K562 (cell line): ENCODE results near the gene NISCH. TPM values are rescaled to one million over a fixed set of nuclear protein-coding genes. Genes with fewer than 3 reads are reported as not detected.

ENCODE experiments used
- CGGBP1 ChIP-seq: fragments of 250-450 bp; sonication (Bioruptor Pico); IDR thresholded peaks from 2 replicates; pipeline ENCODE4 v1.9.0; 2021; ENCODE audit warnings: mild to moderate bottlenecking
- DPF2 ChIP-seq: fragments of 450-650 bp; IDR thresholded peaks from 2 replicates; pipeline ENCODE4 v1.6.1; 2016
- FOSL1 ChIP-seq: fragments of 200-800 bp; sonication (Bioruptor generic); conservative IDR thresholded peaks from 2 replicates; pipeline ENCODE4 v1.6.1; 2016; ENCODE audit warnings: missing genetic modification characterization, missing compliant biosample characterization
- GTF2E2 ChIP-seq: fragments of 200-800 bp; sonication (Bioruptor generic); IDR thresholded peaks from 2 replicates; pipeline ENCODE4 v1.6.1; 2016; ENCODE audit warnings: missing genetic modification characterization, missing compliant biosample characterization
- HNRNPLL ChIP-seq: fragments of 200-400 bp; formaldehyde crosslinking; IDR thresholded peaks from 2 replicates; pipeline ENCODE4 v1.6.1; 2017; ENCODE audit warnings: low read length, low read depth, mild to moderate bottlenecking; ENCODE audit not compliant: poor library complexity, severe bottlenecking
- IFI16 ChIP-seq: fragments of 250-450 bp; sonication (Bioruptor Pico); IDR thresholded peaks from 2 replicates; pipeline ENCODE4 v2.1.2; 2022; ENCODE audit warnings: mild to moderate bottlenecking, inconsistent platforms
- MCM3 ChIP-seq: fragments of 450-650 bp; IDR thresholded peaks from 2 replicates; pipeline ENCODE4 v1.6.1; 2016
- MTA1 ChIP-seq: fragments of 450-650 bp; IDR thresholded peaks from 2 replicates; pipeline ENCODE4 v1.6.1; 2017; ENCODE audit warnings: borderline replicate concordance
- MYNN ChIP-seq, 2 experiments: sonication (generic); formaldehyde crosslinking in 1 of 2; IDR thresholded peaks; 2 replicates each; pipeline versions ENCODE4 v1.5.0 to v1.6.1; 2016 to 2020; ENCODE audit warnings: antibody characterized with exemption in 1 of 2, missing genetic modification reagents in 1 of 2
- NEUROD1 ChIP-seq: fragments of 150-350 bp; IDR thresholded peaks from 2 replicates; pipeline ENCODE4 v1.6.1; 2014; ENCODE audit warnings: borderline replicate concordance, low read length, low read depth; ENCODE audit not compliant: partially characterized antibody
- RFX1 ChIP-seq: fragments of 450-650 bp; IDR thresholded peaks from 2 replicates; pipeline ENCODE4 v1.6.1; 2016; ENCODE audit warnings: mild to moderate bottlenecking, moderate library complexity
- XRCC5 ChIP-seq: fragments of 200-400 bp; formaldehyde crosslinking; IDR thresholded peaks from 2 replicates; pipeline ENCODE4 v1.6.1; 2017; ENCODE audit warnings: low read depth, mild to moderate bottlenecking, low read length
- ZC3H11A ChIP-seq: IDR thresholded peaks from 2 replicates; pipeline ENCODE4 v1.6.1; 2012; ENCODE audit warnings: low read depth, low read length, improper control_type of control experiment
- ZNF445 ChIP-seq: fragments of 250-450 bp; sonication (Bioruptor Pico); IDR thresholded peaks from 2 replicates; pipeline ENCODE4 v1.4.0; 2020; ENCODE audit warnings: low read depth, mild to moderate bottlenecking, moderate library complexity
- ZNF586 ChIP-seq: fragments of 450-650 bp; formaldehyde crosslinking; conservative IDR thresholded peaks from 2 replicates; pipeline ENCODE4 v1.4.0; 2020; ENCODE audit warnings: mild to moderate bottlenecking, moderate library complexity
- ZNF639 ChIP-seq, 2 experiments: fragments of 200-800 bp in 1 of 2; sonication (Bioruptor generic) in 1 of 2; sonication (generic) in 1 of 2; formaldehyde crosslinking in 1 of 2; IDR thresholded peaks in 1 of 2; conservative IDR thresholded peaks in 1 of 2; 2 replicates each; pipeline versions ENCODE4 v1.5.0 to v1.6.1; 2016 to 2020; ENCODE audit warnings: missing compliant biosample characterization in 1 of 2, missing genetic modification characterization in 1 of 2, missing genetic modification reagents in 1 of 2
- ZNF717 ChIP-seq: fragments of 250-450 bp; sonication (Bioruptor Pico); IDR thresholded peaks from 2 replicates; pipeline ENCODE4 v1.5.0; 2021
- ZNF764 ChIP-seq: fragments of 250-450 bp; sonication (Bioruptor Pico); IDR thresholded peaks from 2 replicates; pipeline ENCODE4 v1.4.0; 2020; ENCODE audit warnings: low read depth, mild to moderate bottlenecking, moderate library complexity
- polyA plus RNA-seq, 8 experiments: library from polyadenylated mRNA; depleted of rRNA in 4 of 8; stranded (reverse) in 5 of 8; unstranded in 3 of 8; fragments of >200 nt; fragmentation: Nextera tagmentation in 2 of 8; fragmentation: Illumina TruSeq in 1 of 8; extraction: Ambion mirVana in 2 of 8; extraction: Trizol in 1 of 8; gene quantifications; 2 replicates each; pipeline versions ENCODE4 v1.2.1 to v1.2.3, GENCODE V29; 2011 to 2014; ENCODE audit warnings: inconsistent platforms in 1 of 8, missing spikeins in 1 of 8
- total RNA-seq, 7 experiments: library from RNA; depleted of rRNA in 6 of 7; stranded (reverse); fragments of >200 nt in 6 of 7; fragmentation: Illumina TruSeq in 2 of 7; extraction: Trizol in 2 of 7; gene quantifications; 2 replicates each; pipeline versions ENCODE4 v1.2.1 to v1.2.3, GENCODE V29; 2011 to 2021; ENCODE audit warnings: low replicate concordance in 1 of 7
- TF ChIP-seq, protein P1 (sequence below): fragments of 250-450 bp; sonication (Bioruptor Pico); IDR thresholded peaks from 2 replicates; pipeline ENCODE4 v1.5.0; 2021; ENCODE audit warnings: mild to moderate bottlenecking, borderline replicate concordance
- TF ChIP-seq, protein P2 (sequence below): sonication (generic); formaldehyde crosslinking; IDR thresholded peaks from 2 replicates; pipeline ENCODE4 v1.8.1; 2023; ENCODE audit warnings: mild to moderate bottlenecking, missing genetic modification reagents, moderate library complexity
- TF ChIP-seq, protein P3 (sequence below): fragments of 250-450 bp; sonication (Bioruptor Pico); IDR thresholded peaks from 2 replicates; pipeline ENCODE4 v1.8.0; 2021; ENCODE audit warnings: mild to moderate bottlenecking, moderate library complexity

The NISCH gene
- total and polyA plus RNA-seq, 9 of the 15 experiments (the other 6 are each of a cell fraction or from before 2014, with no cell fraction given), result 0.44 to 43.5 (median 23.4) TPM

DNA sequence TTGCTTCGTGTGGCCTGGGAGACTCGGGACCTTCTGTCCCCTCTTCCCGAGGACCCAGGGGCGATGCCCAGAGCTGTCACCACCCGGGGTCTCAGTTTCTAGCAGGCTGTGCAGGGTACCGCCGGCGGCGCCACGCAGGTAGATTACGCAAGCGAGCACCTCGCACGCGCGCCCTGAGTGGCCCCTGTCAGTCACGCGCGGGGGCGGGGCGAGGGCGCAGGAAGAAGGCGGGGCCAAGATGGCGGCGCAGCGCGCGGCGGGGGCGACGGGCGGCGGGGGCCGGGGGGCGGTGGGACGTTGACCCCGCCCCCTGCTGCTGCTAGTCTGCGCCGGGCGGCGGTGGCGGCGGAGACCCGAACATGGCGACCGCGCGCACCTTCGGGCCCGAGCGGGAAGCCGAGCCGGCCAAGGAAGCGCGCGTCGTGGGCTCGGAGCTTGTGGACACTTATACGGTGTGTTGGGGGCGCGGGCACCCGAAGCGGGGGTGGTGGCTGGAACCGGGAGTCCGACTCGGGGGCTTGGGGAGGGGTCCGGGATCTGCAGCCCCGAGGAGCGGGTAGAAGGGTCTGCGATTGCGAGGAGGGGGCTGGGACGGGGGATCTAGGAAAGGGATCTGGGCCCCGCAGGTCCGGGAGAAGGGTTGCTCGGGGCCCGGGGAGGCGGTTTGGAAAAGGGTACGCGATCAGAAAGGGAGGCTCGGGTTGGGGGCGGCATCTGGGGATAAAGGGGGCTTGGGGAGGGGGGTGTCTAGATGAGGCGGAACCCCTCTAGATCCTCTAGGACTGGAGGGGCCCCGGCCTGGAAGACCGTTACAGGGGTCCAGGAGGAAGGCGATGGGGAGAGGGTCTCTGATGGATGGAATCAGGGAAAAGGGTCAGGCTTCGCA is at the start of gene NISCH (continued):
- TF ChIP-seq, protein P1, sequence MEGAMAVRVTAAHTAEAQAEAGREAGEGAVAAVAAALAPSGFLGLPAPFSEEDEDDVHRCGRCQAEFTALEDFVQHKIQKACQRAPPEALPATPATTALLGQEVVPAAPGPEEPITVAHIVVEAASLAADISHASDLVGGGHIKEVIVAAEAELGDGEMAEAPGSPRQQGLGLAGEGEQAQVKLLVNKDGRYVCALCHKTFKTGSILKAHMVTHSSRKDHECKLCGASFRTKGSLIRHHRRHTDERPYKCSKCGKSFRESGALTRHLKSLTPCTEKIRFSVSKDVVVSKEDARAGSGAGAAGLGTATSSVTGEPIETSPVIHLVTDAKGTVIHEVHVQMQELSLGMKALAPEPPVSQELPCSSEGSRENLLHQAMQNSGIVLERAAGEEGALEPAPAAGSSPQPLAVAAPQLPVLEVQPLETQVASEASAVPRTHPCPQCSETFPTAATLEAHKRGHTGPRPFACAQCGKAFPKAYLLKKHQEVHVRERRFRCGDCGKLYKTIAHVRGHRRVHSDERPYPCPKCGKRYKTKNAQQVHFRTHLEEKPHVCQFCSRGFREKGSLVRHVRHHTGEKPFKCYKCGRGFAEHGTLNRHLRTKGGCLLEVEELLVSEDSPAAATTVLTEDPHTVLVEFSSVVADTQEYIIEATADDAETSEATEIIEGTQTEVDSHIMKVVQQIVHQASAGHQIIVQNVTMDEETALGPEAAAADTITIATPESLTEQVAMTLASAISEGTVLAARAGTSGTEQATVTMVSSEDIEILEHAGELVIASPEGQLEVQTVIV (CRISPR knock-in tag), result no peak
- TF ChIP-seq FOSL1 (tag) (no peak), DPF2 (no peak), RFX1 (no peak), MCM3 (no peak), ZNF717 (CRISPR knock-in tag) (no peak), ZNF764 (CRISPR knock-in tag) (no peak), IFI16 (no peak), HNRNPLL (peak; percentile 69), MYNN (IDR thresholded peaks at IDR 0.05) (no peak), MYNN (CRISPR knock-in tag; IDR thresholded peaks at IDR 0.05) (no peak), MTA1 (no peak), XRCC5 (no peak), NEUROD1 (no peak), ZNF586 (CRISPR knock-in tag) (no peak), GTF2E2 (peak; percentile 70), ZNF639 (CRISPR knock-in tag; conservative IDR thresholded peaks at IDR 0.05 in 1 of 2, IDR thresholded peaks at IDR 0.05 in 1 of 2) (no peak), ZC3H11A (no peak), ZNF445 (CRISPR knock-in tag) (no peak), CGGBP1 (CRISPR knock-in tag) (no peak)
- TF ChIP-seq, protein P2, sequence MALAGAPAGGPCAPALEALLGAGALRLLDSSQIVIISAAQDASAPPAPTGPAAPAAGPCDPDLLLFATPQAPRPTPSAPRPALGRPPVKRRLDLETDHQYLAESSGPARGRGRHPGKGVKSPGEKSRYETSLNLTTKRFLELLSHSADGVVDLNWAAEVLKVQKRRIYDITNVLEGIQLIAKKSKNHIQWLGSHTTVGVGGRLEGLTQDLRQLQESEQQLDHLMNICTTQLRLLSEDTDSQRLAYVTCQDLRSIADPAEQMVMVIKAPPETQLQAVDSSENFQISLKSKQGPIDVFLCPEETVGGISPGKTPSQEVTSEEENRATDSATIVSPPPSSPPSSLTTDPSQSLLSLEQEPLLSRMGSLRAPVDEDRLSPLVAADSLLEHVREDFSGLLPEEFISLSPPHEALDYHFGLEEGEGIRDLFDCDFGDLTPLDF (CRISPR knock-in tag), result no peak
- TF ChIP-seq, protein P3, sequence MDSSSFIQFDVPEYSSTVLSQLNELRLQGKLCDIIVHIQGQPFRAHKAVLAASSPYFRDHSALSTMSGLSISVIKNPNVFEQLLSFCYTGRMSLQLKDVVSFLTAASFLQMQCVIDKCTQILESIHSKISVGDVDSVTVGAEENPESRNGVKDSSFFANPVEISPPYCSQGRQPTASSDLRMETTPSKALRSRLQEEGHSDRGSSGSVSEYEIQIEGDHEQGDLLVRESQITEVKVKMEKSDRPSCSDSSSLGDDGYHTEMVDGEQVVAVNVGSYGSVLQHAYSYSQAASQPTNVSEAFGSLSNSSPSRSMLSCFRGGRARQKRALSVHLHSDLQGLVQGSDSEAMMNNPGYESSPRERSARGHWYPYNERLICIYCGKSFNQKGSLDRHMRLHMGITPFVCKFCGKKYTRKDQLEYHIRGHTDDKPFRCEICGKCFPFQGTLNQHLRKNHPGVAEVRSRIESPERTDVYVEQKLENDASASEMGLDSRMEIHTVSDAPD, result no peak
